ENCODE data around the gene SPAG16. TPM values are rescaled to one million over a fixed set of nuclear protein-coding genes. Genes with fewer than 3 reads are reported as not detected.

SPAG16 gene
- total and polyA plus RNA-seq, 2 of the 13 experiments (the other 11 are each of a cell fraction or from before 2014, with no cell fraction given) = 9.6 to 26.5 TPM

GRCh38 chr2:214139630-214140284 is 855.5 kb downstream of the SPAG16 start:
- intact Hi-C loops (cut with micrococcal nuclease; ENCODE audit: unreplicated experiment) = no loop called here
- Histone ChIP-seq H2AFZ (ENCODE audit: low read length) (no peak overlapping the region), H3K9me3 (ENCODE audit: low read length) (no peaks in the 10 kb centered on the region), H4K20me1 (ENCODE audit: insufficient read depth, low read length) (no peaks in the 10 kb centered on the region), H3K4me1 (ENCODE audit: insufficient read depth, low read length) (no peaks in the 10 kb centered on the region), H3K36me3 (replicated peaks in 1 of 2; ENCODE audit: control insufficient read depth in 1 of 2, insufficient read depth in 2 of 2, low read length in 2 of 2) (no peaks in the 10 kb centered on the region), H3K4me3 (replicated peaks in 1 of 3; ENCODE audit: insufficient read depth in 1 of 3, low read depth in 2 of 3, low read length in 3 of 3) (no peak overlapping the region), H3K4me2 (ENCODE audit: low read depth, low read length) (no peak overlapping the region), H3K9ac (ENCODE audit: insufficient read depth, low read depth, low read length) (no peak overlapping the region), H3K27ac (ENCODE audit: extremely low read length, insufficient read depth, low read length) (no peak overlapping the region), H3K79me2 (ENCODE audit: insufficient read depth, low read length) (no peaks in the 10 kb centered on the region), H3K27me3 (ENCODE audit: control insufficient read depth in 1 of 2, insufficient read depth in 2 of 2, low read length in 2 of 2) (no peaks in the 10 kb centered on the region; a peak in 1 of 5 replicates)
- ChIA-PET POLR2A (no interaction called here), CTCF (ENCODE audit: low intra/inter-chr PET ratio, low total read pairs) (no interaction called here)
- no peak for ATAC-seq
- DNase-seq (ENCODE audit: low spot score) = no peak
- 13% methylated on average over 3 of the region's 3 CpGs for WGBS (ENCODE audit: low lambda C conversion rate)
- FAIRE-seq = no peak
- no TSS peak for BruUV-seq (replicated peaks)
- in situ Hi-C loops (cut with HindIII; ENCODE audit: extremely low pct_ligation_motif_present, low pct_unique_long_range_greater_than_20kb) = no loop called here
- TF ChIP-seq ATF5 (CRISPR knock-in tag; IDR thresholded peaks at IDR 0.05; ENCODE audit: low read depth) = no peak
- TF ChIP-seq ZNF317 (CRISPR knock-in tag; IDR thresholded peaks at IDR 0.05) = no peak
- no peak for TF ChIP-seq NFKBIZ (CRISPR knock-in tag; IDR thresholded peaks at IDR 0.05)
- TF ChIP-seq PRDM10 (CRISPR knock-in tag; IDR thresholded peaks at IDR 0.05; ENCODE audit: low read depth) = no peak
- no peak for TF ChIP-seq ZBTB33 (CRISPR knock-in tag; IDR thresholded peaks at IDR 0.05)
- TF ChIP-seq ZNF232 (CRISPR knock-in tag; IDR thresholded peaks at IDR 0.05; ENCODE audit: borderline replicate concordance) = no peak
- TF ChIP-seq ZNF543 (CRISPR knock-in tag; IDR thresholded peaks at IDR 0.05) = no peak
- TF ChIP-seq FOSL2 (CRISPR knock-in tag; IDR thresholded peaks at IDR 0.05) = no peak
- TF ChIP-seq TIGD3 (CRISPR knock-in tag; IDR thresholded peaks at IDR 0.05; ENCODE audit: borderline replicate concordance) = no peak
- no peak for TF ChIP-seq ATF3 (CRISPR knock-in tag; IDR thresholded peaks at IDR 0.05)
- TF ChIP-seq ZNF749 (CRISPR knock-in tag; IDR thresholded peaks at IDR 0.05; ENCODE audit: borderline replicate concordance) = no peak
- TF ChIP-seq HDAC6 (IDR thresholded peaks at IDR 0.05; ENCODE audit: low read depth, low read length) = no peak
- no peak for TF ChIP-seq GABPA (IDR thresholded peaks at IDR 0.05; ENCODE audit: low read depth, low read length)
- no peak for TF ChIP-seq GABPA (CRISPR knock-in tag; IDR thresholded peaks at IDR 0.05; ENCODE audit: low read depth)
- no peak for TF ChIP-seq SIX4 (CRISPR knock-in tag; IDR thresholded peaks at IDR 0.05)
- TF ChIP-seq ZNF780A (CRISPR knock-in tag; IDR thresholded peaks at IDR 0.05) = no peak
